K562 (cell line): ENCODE results near the gene FGFRL1. TPM values are rescaled to one million over a fixed set of nuclear protein-coding genes. Genes with fewer than 3 reads are reported as not detected.

Source experiments
- ATAC-seq: fragments of 200-7000 bp; cut with Tn5 transposase; 3 replicates; pipeline ENCODE4 v1.9.1; 2020; ENCODE audit warnings: moderate library complexity
- BruUV-seq: library from RNA; stranded (reverse); fragments of 400-500 nt; replicated peaks from 2 replicates; lab custom pipeline; 2021; lab: Mats Ljungman, UMichigan
- CTCF ChIA-PET: fragments of 300-600 bp; formaldehyde crosslinking; extraction: SDS; loops from one replicate; lab custom pipeline; 2021; ENCODE audit warnings: low intra/inter-chr PET ratio; lab: Yijun Ruan, JAX
- POLR2A ChIA-PET: fragments of 300-600, 350-650 bp; sonication (Branson Sonifier 250); formaldehyde crosslinking; extraction: SDS; loops from one replicate; lab custom pipeline; 2021; ENCODE audit warnings: antibody characterized with exemption, inconsistent platforms; lab: Yijun Ruan, JAX
- DNase-seq, 4 experiments: peaks; one replicate each; pipeline versions ENCODE4 v3.0.0 to v3.0.0-alpha.2; 2011 to 2018; ENCODE audit warnings: low spot score in 3 of 4, mixed read lengths in 3 of 4; ENCODE audit errors: extremely low read depth in 1 of 4
- FAIRE-seq: peaks from 2 replicates; lab custom pipeline; 2011; peaks lifted over from hg19 to GRCh38; lab: Jason Lieb, UNC
- H2AFZ ChIP-seq: 2 replicates; pipeline ENCODE4 v1.6.0; 2011; ENCODE audit warnings: low read depth, low read length, control low read depth, inconsistent platforms
- H3K27ac ChIP-seq: fragments of 200-600 bp; 3 replicates; pipeline ENCODE4 v1.8.0; 2011; ENCODE audit warnings: low read depth, mild to moderate bottlenecking, control low read depth, inconsistent platforms, low read length, moderate library complexity, mixed read lengths; ENCODE audit errors: extremely low read depth
- H3K27me3 ChIP-seq, 2 experiments: fragments of 300-600 bp in 1 of 2; 2 replicates in 1 of 2; 3 replicates in 1 of 2; pipeline versions ENCODE4 v1.6.0 to v1.8.0; 2011; ENCODE audit warnings: inconsistent platforms in 2 of 2, low read length in 2 of 2, mild to moderate bottlenecking in 1 of 2, mixed read lengths in 1 of 2, moderate library complexity in 1 of 2; ENCODE audit not compliant: control insufficient read depth in 2 of 2, insufficient read depth in 2 of 2
- H3K36me3 ChIP-seq: fragments of 300-600 bp; 3 replicates; pipeline ENCODE4 v1.8.0; 2011; ENCODE audit warnings: mild to moderate bottlenecking, low read length, inconsistent platforms; ENCODE audit not compliant: control insufficient read depth, insufficient read depth
- H3K4me1 ChIP-seq, 2 experiments: fragments of 200-600 bp in 1 of 2; replicated peaks in 1 of 2; 2 replicates in 1 of 2; 3 replicates in 1 of 2; pipeline versions ENCODE4 v1.5.1 to v1.8.0; 2011; ENCODE audit warnings: inconsistent platforms in 2 of 2, low read length in 2 of 2, mild to moderate bottlenecking in 1 of 2, mixed read lengths in 1 of 2, moderate library complexity in 1 of 2; ENCODE audit not compliant: control insufficient read depth in 2 of 2, insufficient read depth in 2 of 2
- H3K4me2 ChIP-seq: 2 replicates; pipeline ENCODE4 v1.6.1; 2011; ENCODE audit warnings: low read length, control low read depth, inconsistent platforms, mixed read lengths; ENCODE audit not compliant: insufficient read depth
- H3K4me3 ChIP-seq: fragments of 200-600 bp; sonication (generic), shearing (Covaris generic); 2 replicates; pipeline ENCODE4 v1.5.1; 2016; ENCODE audit warnings: control low read depth, inconsistent platforms
- H3K79me2 ChIP-seq: fragments of 200-600 bp; 3 replicates; pipeline ENCODE4 v1.8.0; 2011; ENCODE audit warnings: low read length, inconsistent platforms; ENCODE audit not compliant: control insufficient read depth, insufficient read depth
- H3K9ac ChIP-seq, 2 experiments: 2 replicates each; pipeline versions ENCODE4 v1.6.0 to v1.6.1; 2011; ENCODE audit warnings: low read depth in 2 of 2, low read length in 2 of 2, control low read depth in 1 of 2, inconsistent platforms in 1 of 2, mild to moderate bottlenecking in 1 of 2, mixed read lengths in 1 of 2; ENCODE audit not compliant: insufficient read depth in 1 of 2
- H3K9me1 ChIP-seq: one replicate; pipeline ENCODE4 v1.6.0; 2011; ENCODE audit warnings: inconsistent platforms, mild to moderate bottlenecking, low read length, moderate library complexity; ENCODE audit not compliant: control insufficient read depth, insufficient read depth
- H3K9me3 ChIP-seq: replicated peaks from 2 replicates; pipeline ENCODE4 v1.5.1; 2011; ENCODE audit warnings: low read depth, low read length, inconsistent platforms; ENCODE audit not compliant: control insufficient read depth, insufficient read depth
- H4K20me1 ChIP-seq: replicated peaks from 2 replicates; pipeline ENCODE4 v1.6.1; 2011; ENCODE audit warnings: low read length, inconsistent platforms, mixed read lengths; ENCODE audit not compliant: control insufficient read depth, insufficient read depth
- ARID2 ChIP-seq: fragments of 450-650 bp; IDR thresholded peaks from 2 replicates; pipeline ENCODE4 v1.6.1; 2017; ENCODE audit warnings: antibody characterized with exemption, mild to moderate bottlenecking
- BRD9 ChIP-seq: fragments of 450-650 bp; IDR thresholded peaks from 2 replicates; pipeline ENCODE4 v1.6.1; 2018; ENCODE audit warnings: low read depth; ENCODE audit not compliant: partially characterized antibody
- CBFB ChIP-seq: sonication (generic); formaldehyde crosslinking; IDR thresholded peaks from 2 replicates; pipeline ENCODE4 v1.4.0; 2020; ENCODE audit warnings: mild to moderate bottlenecking, missing genetic modification reagents
- FOXK2 ChIP-seq, 2 experiments: fragments of 450-650 bp; IDR thresholded peaks in 1 of 2; conservative IDR thresholded peaks in 1 of 2; 2 replicates each; pipeline ENCODE4 v1.6.1; 2016; ENCODE audit warnings: low read depth in 2 of 2, mild to moderate bottlenecking in 1 of 2
- HDGF ChIP-seq: fragments of 450-650 bp; IDR thresholded peaks from 2 replicates; pipeline ENCODE4 v1.6.1; 2016
- ILK ChIP-seq: fragments of 450-650 bp; IDR thresholded peaks from 2 replicates; pipeline ENCODE4 v1.6.1; 2016; ENCODE audit warnings: missing genetic modification characterization, low read depth, mild to moderate bottlenecking, missing compliant biosample characterization, moderate library complexity, borderline replicate concordance
- JUNB ChIP-seq: fragments of 450-650 bp; formaldehyde crosslinking; conservative IDR thresholded peaks from 2 replicates; pipeline ENCODE4 v1.4.0; 2020; ENCODE audit warnings: mild to moderate bottlenecking
- MLLT1 ChIP-seq, 2 experiments: fragments of 450-650 bp; IDR thresholded peaks; 2 replicates each; pipeline ENCODE4 v1.6.1; 2016
- NCOR1 ChIP-seq: fragments of 450-650 bp; IDR thresholded peaks from 2 replicates; pipeline ENCODE4 v1.6.1; 2016; ENCODE audit warnings: mild to moderate bottlenecking, moderate library complexity
- PHF20 ChIP-seq: fragments of 450-650 bp; IDR thresholded peaks from 2 replicates; pipeline ENCODE4 v1.6.1; 2018; ENCODE audit not compliant: partially characterized antibody
- RBM22 ChIP-seq: fragments of 200-400 bp; formaldehyde crosslinking; IDR thresholded peaks from 2 replicates; pipeline ENCODE4 v1.6.1; 2018; ENCODE audit warnings: low read length, low read depth; ENCODE audit not compliant: poor library complexity, severe bottlenecking
- TAF1 ChIP-seq: IDR thresholded peaks from 2 replicates; pipeline ENCODE4 v1.6.1; 2011; ENCODE audit warnings: mild to moderate bottlenecking, low read length, moderate library complexity; ENCODE audit not compliant: insufficient read depth, control insufficient read depth, severe bottlenecking; ENCODE audit errors: extremely low read depth
- ZBTB43 ChIP-seq: sonication (generic); formaldehyde crosslinking; IDR thresholded peaks from 2 replicates; pipeline ENCODE4 v1.8.0; 2023; ENCODE audit warnings: mild to moderate bottlenecking, missing genetic modification reagents
- ZBTB7A ChIP-seq: IDR thresholded peaks from 2 replicates; pipeline ENCODE4 v1.6.1; 2011; ENCODE audit warnings: low read depth, mild to moderate bottlenecking, low read length, moderate library complexity, borderline replicate concordance; ENCODE audit not compliant: control insufficient read depth
- ZC3H4 ChIP-seq: sonication (generic); formaldehyde crosslinking; IDR thresholded peaks from 2 replicates; pipeline ENCODE4 v1.9.0; 2021; ENCODE audit warnings: missing genetic modification reagents, borderline replicate concordance
- ZEB2 ChIP-seq: fragments of 450-650 bp; IDR thresholded peaks from 2 replicates; pipeline ENCODE4 v1.6.1; 2016
- ZKSCAN3 ChIP-seq: fragments of 250-450 bp; sonication (Bioruptor Pico); IDR thresholded peaks from 2 replicates; pipeline ENCODE4 v1.4.0; 2020
- ZNF174 ChIP-seq: fragments of 250-450 bp; sonication (Bioruptor Pico); IDR thresholded peaks from 2 replicates; pipeline ENCODE4 v1.4.0; 2020; ENCODE audit warnings: mild to moderate bottlenecking
- ZNF740 ChIP-seq, 3 experiments: fragments of 200-800 bp in 1 of 3; sonication (Bioruptor generic) in 1 of 3; sonication (generic) in 1 of 3; formaldehyde crosslinking in 1 of 3; IDR thresholded peaks; 2 replicates each; pipeline versions ENCODE4 v1.6.1 to v1.8.0; 2016 to 2022; ENCODE audit warnings: mild to moderate bottlenecking in 2 of 3, missing compliant biosample characterization in 2 of 3, missing genetic modification characterization in 2 of 3, missing genetic modification reagents in 1 of 3
- ZNF778 ChIP-seq: fragments of 450-650 bp; formaldehyde crosslinking; IDR thresholded peaks from 2 replicates; pipeline ENCODE4 v1.4.0; 2020; ENCODE audit warnings: mild to moderate bottlenecking, moderate library complexity
- WGBS: fragments of 100-300 bp; shearing (Covaris generic); methylation state at CpG from one replicate; pipeline ENCODE4 v1.1.6; 2016; ENCODE audit warnings: low coverage, mixed read lengths; ENCODE audit not compliant: insufficient coverage; ENCODE audit errors: missing lambda C conversion rate; 5-methylcytosine and 5-hydroxymethylcytosine counted together
- in situ Hi-C: fragments of 300-500 bp; cut with MboI; formaldehyde crosslinking; loops from 4 replicates; pipeline ENCODE4 v1.15.0; 2018; ENCODE audit warnings: inconsistent platforms, mixed read lengths
- intact Hi-C: fragments of 100-400 bp; cut with micrococcal nuclease; formaldehyde crosslinking; loops from 2 replicates; pipeline ENCODE4 v1.14.2; 2022
- polyA plus RNA-seq, 8 experiments: library from polyadenylated mRNA; depleted of rRNA in 4 of 8; stranded (reverse) in 5 of 8; unstranded in 3 of 8; fragments of >200 nt; fragmentation: Nextera tagmentation in 2 of 8; fragmentation: Illumina TruSeq in 1 of 8; extraction: Ambion mirVana in 2 of 8; extraction: Trizol in 1 of 8; gene quantifications; 2 replicates each; pipeline versions ENCODE4 v1.2.1 to v1.2.3, GENCODE V29; 2011 to 2014; ENCODE audit warnings: inconsistent platforms in 1 of 8, missing spikeins in 1 of 8
- total RNA-seq, 7 experiments: library from RNA; depleted of rRNA in 6 of 7; stranded (reverse); fragments of >200 nt in 6 of 7; fragmentation: Illumina TruSeq in 2 of 7; extraction: Trizol in 2 of 7; gene quantifications; 2 replicates each; pipeline versions ENCODE4 v1.2.1 to v1.2.3, GENCODE V29; 2011 to 2021; ENCODE audit warnings: low replicate concordance in 1 of 7

The FGFRL1 gene
- total and polyA plus RNA-seq, 9 of the 15 experiments (the other 6 are each of a cell fraction or from before 2014, with no cell fraction given), result 0.34 to 49.9 (median 14.6) TPM

GRCh38 chr4:1043162-1043561 lies 31.7 kb downstream of the FGFRL1 start:
- no peak for ATAC-seq
- TF ChIP-seq ZBTB43 (CRISPR knock-in tag) (peak; percentile 85), RBM22 (no peak), JUNB (CRISPR knock-in tag) (no peak), ZEB2 (no peak), PHF20 (peak; percentile 78), MLLT1 (IDR thresholded peaks at IDR 0.05) (peak; percentile 12 to 26; a peak in 1 of 4 replicates), NCOR1 (peak; percentile 12; the same call in 1 of the 2 replicates), CBFB (CRISPR knock-in tag) (no peak), FOXK2 (conservative IDR thresholded peaks at IDR 0.05 in 1 of 2, IDR thresholded peaks at IDR 0.05 in 1 of 2; ENCODE audit: low read depth in 2 of 2) (no peak), ZNF778 (no peak), ZC3H4 (CRISPR knock-in tag) (0 out of 2 replicates have a peak, but pooled peaks have one; percentile 52), BRD9 (no peak), ZNF740 (CRISPR knock-in tag; IDR thresholded peaks at IDR 0.05) (no peak), ZNF740 (tag; IDR thresholded peaks at IDR 0.05) (no peak), TAF1 (no peak), ZNF174 (CRISPR knock-in tag) (no peak), ARID2 (peak; percentile 99), ZBTB7A (no peak), ZKSCAN3 (no peak), HDGF (peak; percentile 80), ILK (tag) (no peak)

More at GRCh38 chr4:1043162-1043561, 31.7 kb downstream of the FGFRL1 start:
- Histone ChIP-seq H3K9ac (peak overlapping the region; percentile 84 to 85; a peak in 3 of 4 replicates), H3K9me3 (no peaks in the 10 kb centered on the region), H3K4me3 (no peak overlapping the region), H3K9me1 (no peaks in the 10 kb centered on the region), H3K36me3 (no peaks in the 10 kb centered on the region), H3K4me2 (peak overlapping the region; percentile 67), H4K20me1 (no peaks in the 10 kb centered on the region), H3K27me3 (peaks cover 0 to 11% of the 10 kb centered on the region in 2 experiments; a peak in 2 of 5 replicates), H3K79me2 (no peaks in the 10 kb centered on the region), H3K27ac (peak overlapping the region; percentile 97; the same call in 2 of the 3 replicates), H2AFZ (peak overlapping the region; percentile 64), H3K4me1 (peaks cover 50 to 84% of the 10 kb centered on the region in 2 experiments)
- intact Hi-C loops (loop anchor here (10.0 kb wide), 1 partner anchor 48 kb away; the partner anchor contains the start of gene SLC26A1), in situ Hi-C loops (no loop called here)
- no peak for DNase-seq
- ChIA-PET POLR2A (interaction anchor here (0.6 to 0.9 kb wide), 4 partner anchors 10 to 266 kb away, joined by 3 to 4 read pairs (median 3); no protein-coding TSS in a partner anchor), CTCF (interaction anchor here (0.7 kb wide), 1 partner anchor 31 kb away, joined by 3 read pairs; no protein-coding TSS in a partner anchor)
- no TSS peak for BruUV-seq
- no peak for FAIRE-seq
- 34% methylated on average over 7 of the region's 7 CpGs for WGBS
